ENCODE measurements around the gene ZNF41.

DNA sequence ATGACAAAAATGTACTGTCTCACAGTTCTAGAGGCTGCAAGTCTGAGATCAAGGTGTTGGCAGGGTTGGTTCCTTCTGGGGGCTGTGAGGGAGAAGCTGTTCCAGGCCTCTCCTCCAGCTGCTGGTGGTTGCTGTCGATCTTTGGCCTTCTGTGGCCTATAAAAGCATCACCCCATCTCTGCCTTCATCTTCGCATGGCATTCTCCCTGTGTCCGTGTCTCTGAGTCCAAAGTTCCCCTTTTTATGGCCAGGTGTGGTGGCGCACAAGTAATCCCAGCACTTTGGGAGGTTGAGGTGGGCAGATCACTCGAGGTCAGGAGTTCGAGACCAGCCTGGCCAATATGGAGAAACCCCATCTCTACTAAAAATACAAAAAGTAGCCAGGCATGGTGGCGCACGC lies 46.5 kb upstream of the ZNF41 start:
- TF ChIP-seq, protein P1, sequence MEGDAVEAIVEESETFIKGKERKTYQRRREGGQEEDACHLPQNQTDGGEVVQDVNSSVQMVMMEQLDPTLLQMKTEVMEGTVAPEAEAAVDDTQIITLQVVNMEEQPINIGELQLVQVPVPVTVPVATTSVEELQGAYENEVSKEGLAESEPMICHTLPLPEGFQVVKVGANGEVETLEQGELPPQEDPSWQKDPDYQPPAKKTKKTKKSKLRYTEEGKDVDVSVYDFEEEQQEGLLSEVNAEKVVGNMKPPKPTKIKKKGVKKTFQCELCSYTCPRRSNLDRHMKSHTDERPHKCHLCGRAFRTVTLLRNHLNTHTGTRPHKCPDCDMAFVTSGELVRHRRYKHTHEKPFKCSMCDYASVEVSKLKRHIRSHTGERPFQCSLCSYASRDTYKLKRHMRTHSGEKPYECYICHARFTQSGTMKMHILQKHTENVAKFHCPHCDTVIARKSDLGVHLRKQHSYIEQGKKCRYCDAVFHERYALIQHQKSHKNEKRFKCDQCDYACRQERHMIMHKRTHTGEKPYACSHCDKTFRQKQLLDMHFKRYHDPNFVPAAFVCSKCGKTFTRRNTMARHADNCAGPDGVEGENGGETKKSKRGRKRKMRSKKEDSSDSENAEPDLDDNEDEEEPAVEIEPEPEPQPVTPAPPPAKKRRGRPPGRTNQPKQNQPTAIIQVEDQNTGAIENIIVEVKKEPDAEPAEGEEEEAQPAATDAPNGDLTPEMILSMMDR (IDR thresholded peaks at IDR 0.05) = no peak
- TF ChIP-seq POLR2AphosphoS5 (IDR thresholded peaks at IDR 0.05) (no peak), EP300 (IDR thresholded peaks at IDR 0.05) (no peak)
